NCI-H2107 (cell line): ENCODE results near the gene BRS3.
A peak's percentile ranks its signal among the peaks of the same experiment; 100 is the strongest.

Source experiments
- DNase-seq: peaks from one replicate; lab custom pipeline; 2025; lab: John Stamatoyannopoulos, UW

BRS3 gene

DNA sequence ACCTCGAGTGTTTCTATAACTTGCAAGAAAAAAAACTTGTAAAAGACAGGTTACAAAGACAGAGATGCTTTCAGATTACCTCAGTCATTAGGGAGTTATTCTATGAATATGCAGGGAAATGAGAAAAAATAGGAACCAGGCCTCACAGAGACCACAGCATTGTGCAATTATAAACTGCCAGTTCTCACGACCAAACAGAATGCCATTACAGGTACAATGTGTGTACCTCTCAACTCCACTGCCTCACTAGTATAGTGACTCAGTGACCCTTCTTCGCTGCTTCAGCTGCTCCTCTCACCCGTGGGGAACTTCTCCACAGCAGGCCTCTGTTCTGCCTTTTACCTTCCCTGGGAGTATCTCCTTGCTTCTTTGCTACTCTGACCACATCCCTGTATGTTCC, 7.3 kb downstream of the BRS3 start:
- no peak for DNase-seq

DNA sequence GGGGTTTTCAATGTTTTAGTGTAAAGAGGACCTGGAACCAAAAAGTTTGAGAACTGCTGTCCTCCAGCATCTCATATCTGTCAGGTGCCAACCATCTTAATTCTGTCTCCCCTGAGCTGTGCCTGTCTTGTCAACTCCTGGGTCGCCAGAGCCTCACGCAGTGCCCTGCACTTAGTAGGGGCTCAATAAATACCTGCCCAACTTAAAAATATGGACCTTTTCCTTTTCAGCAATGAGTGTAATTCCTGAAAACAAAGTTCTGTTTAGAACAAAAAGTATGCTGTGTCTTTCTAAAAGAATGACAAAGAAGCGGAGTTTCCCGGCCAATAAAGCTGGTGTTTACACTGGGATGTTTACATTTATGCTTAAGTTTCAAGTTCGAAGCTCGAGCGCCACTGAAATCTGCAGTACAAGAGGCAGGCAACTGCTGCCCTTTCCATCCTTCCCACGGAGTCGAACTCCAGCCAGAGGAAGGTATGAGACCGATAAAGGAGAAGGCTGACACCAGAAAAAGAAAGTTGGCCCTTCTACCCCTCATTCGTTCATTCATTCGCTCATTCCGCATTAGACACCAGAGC, 8.5 kb downstream of the BRS3 start:
- no peak for DNase-seq

- peak; percentile 78 for DNase-seq
Observed at GRCh38 chrX:136496764-136497555, 9.2 kb downstream of the BRS3 start.

DNA sequence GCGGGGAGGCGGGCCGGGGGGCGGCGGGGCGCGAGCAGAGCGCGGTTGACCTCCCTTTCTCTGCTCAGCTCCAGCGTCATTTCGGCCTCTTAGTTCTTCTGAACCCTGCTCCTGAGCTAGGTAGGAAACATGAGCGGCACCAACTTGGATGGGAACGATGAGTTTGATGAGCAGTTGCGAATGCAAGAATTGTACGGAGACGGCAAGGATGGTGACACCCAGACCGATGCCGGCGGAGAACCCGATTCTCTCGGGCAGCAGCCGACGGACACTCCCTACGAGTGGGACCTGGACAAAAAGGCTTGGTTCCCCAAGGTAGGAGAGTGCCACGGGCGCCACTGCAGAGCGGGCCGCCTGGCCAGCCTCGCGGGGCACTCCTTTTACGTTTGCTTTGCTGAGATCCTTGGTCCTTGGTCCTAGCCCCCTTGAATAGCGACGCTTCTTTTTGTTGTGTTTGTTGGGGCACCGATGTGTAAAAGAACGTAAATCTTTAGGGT, 9.9 kb downstream of the BRS3 start, which contains the start of gene HTATSF1:
HTATSF1 (plus strand) TSS at position 37 of the 497 bp plus-strand sequence; CDS start at position 130, 93 bp downstream.
- DNase-seq, result no peak

- DNase-seq, result no peak
Observed at GRCh38 chrX:136519069-136519468, 31.3 kb downstream of the BRS3 start.

GRCh38 chrX:136523770-136524169, 36.0 kb downstream of the BRS3 start:
- DNase-seq, result no peak

GRCh38 chrX:136525738-136526606, 38.2 kb downstream of the BRS3 start:
- no peak for DNase-seq

GRCh38 chrX:136528645-136529315, 41.0 kb downstream of the BRS3 start:
- no peak for DNase-seq

- DNase-seq, result no peak
Observed at GRCh38 chrX:136529795-136530194, 42.0 kb downstream of the BRS3 start.

GRCh38 chrX:136531951-136532350, 44.2 kb downstream of the BRS3 start, which contains the start of gene VGLL1:
VGLL1 (plus strand) TSS chrX:136532215; CDS start chrX:136536021, 3,806 bp downstream.
- DNase-seq, result no peak

GRCh38 chrX:136534131-136534530, 46.4 kb downstream of the BRS3 start:
- DNase-seq, result no peak

DNA sequence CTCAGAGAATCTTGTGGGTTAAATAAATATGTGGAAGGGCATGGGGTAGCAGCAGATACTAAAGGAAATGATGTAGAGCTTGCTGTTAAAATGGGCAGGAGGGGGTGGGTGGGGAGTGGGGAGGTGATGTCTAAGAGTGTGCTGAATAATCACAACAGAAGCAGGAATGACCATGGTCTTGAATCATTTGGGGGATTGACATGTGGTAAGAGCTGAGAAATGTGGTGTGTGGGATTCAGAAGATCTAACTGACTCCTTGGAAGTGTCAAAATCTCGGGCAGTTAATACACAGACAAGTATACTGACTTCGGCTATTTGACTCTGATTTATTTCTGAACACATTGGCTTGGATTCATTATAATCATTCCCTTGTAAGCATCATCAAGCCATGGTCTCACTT, 51.1 kb downstream of the BRS3 start:
- no peak for DNase-seq

DNA sequence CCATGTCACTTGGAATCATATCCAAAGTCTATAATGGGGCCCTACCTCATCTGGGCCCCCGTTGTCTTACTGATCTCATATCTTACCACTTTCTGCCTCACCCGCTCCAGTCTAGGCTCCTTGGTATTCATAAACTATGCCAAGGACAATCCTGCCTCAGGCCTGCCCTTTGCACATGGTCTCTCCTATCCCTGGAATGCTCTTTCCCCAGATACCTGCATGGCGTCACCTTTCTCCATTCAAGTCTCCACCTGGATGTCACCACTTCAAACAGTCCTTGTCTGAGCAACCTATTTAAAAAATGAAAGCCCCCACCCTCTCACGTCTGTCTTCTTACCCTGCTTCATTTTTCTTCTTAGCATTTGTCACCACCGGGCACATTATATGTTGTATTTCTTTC, 52.5 kb downstream of the BRS3 start:
- DNase-seq, result no peak

- no peak for DNase-seq
Observed at GRCh38 chrX:136541294-136541693, 53.5 kb downstream of the BRS3 start.

DNA sequence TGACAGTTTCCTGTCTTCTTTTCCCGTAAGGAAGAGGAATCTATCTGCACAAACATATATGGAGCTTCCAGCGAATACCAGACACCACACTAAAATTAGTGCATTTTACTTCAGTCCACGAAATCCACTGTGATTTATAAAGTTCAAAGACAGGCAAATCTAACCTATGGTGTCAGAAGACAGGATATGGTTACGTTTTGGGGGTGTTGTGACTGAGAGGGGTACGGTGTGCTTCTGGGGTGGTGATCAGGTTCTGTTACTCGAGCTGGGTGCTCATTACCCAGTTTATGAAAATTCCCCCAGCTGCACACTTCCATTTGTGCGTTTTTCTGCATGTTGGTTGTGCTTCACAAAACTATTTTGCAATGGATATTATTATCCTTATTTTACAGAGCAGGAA, 54.5 kb downstream of the BRS3 start:
- DNase-seq, result no peak
